Hepatocyte (in vitro differentiated cells): ENCODE data around the gene CXCL13. TPM values are rescaled to one million over a fixed set of nuclear protein-coding genes. Genes with fewer than 3 reads are reported as not detected.
"Not testable (repeated sequence)": the region's sequence is repeated elsewhere in the genome, so short reads cannot be mapped to it uniquely, and the experiment has no call there.

Experiments used
- DNase-seq: peaks from one replicate; pipeline ENCODE4 v3.0.0-alpha.2; 2016; ENCODE audit warnings: low spot score
- H2AFZ ChIP-seq: fragments of 200-600 bp; sonication (generic); 2 replicates; pipeline ENCODE4 v1.6.0; 2016; ENCODE audit warnings: antibody characterized with exemption, mild to moderate bottlenecking
- H3K27ac ChIP-seq: fragments of 200-600 bp; sonication (generic); 2 replicates; pipeline ENCODE4 v1.5.1; 2016; ENCODE audit warnings: mild to moderate bottlenecking
- H3K27me3 ChIP-seq: fragments of 200-600 bp; sonication (generic); 2 replicates; pipeline ENCODE4 v1.6.1; 2016
- H3K36me3 ChIP-seq: fragments of 200-600 bp; sonication (generic); replicated peaks from 2 replicates; pipeline ENCODE4 v1.5.1; 2016; ENCODE audit warnings: low read depth; ENCODE audit not compliant: insufficient read depth
- H3K4me1 ChIP-seq: fragments of 200-600 bp; sonication (generic); 2 replicates; pipeline ENCODE4 v1.5.1; 2016; ENCODE audit warnings: mild to moderate bottlenecking, moderate library complexity; ENCODE audit not compliant: insufficient read depth
- H3K4me2 ChIP-seq: fragments of 200-600 bp; sonication (generic); 2 replicates; pipeline ENCODE4 v1.6.0; 2016
- H3K4me3 ChIP-seq: fragments of 200-600 bp; sonication (generic); 2 replicates; pipeline ENCODE4 v1.5.1; 2016; ENCODE audit warnings: mild to moderate bottlenecking
- H3K79me2 ChIP-seq: fragments of 200-600 bp; sonication (generic); 2 replicates; pipeline ENCODE4 v1.6.0; 2017; ENCODE audit warnings: mild to moderate bottlenecking
- H3K9me2 ChIP-seq: fragments of 200-600 bp; sonication (generic); replicated peaks from 2 replicates; pipeline ENCODE4 v1.6.0; 2017; ENCODE audit warnings: mild to moderate bottlenecking; ENCODE audit not compliant: insufficient read depth
- H3K9me3 ChIP-seq: fragments of 200-600 bp; sonication (generic); 2 replicates; pipeline ENCODE4 v1.5.1; 2016; ENCODE audit warnings: low read depth, mild to moderate bottlenecking
- H4K20me1 ChIP-seq: fragments of 200-600 bp; sonication (generic); 2 replicates; pipeline ENCODE4 v1.6.0; 2016; ENCODE audit warnings: mild to moderate bottlenecking; ENCODE audit not compliant: insufficient read depth, poor library complexity, severe bottlenecking
- EZH2 ChIP-seq: fragments of 200-600 bp; sonication (generic); IDR thresholded peaks from 2 replicates; pipeline ENCODE4 v1.6.1; 2016; ENCODE audit warnings: antibody characterized with exemption, mild to moderate bottlenecking, borderline replicate concordance
- EZH2phosphoT487 ChIP-seq: fragments of 200-600 bp; sonication (generic); IDR thresholded peaks from one replicate; pipeline ENCODE4 v1.6.1; 2018; ENCODE audit warnings: antibody characterized with exemption, mild to moderate bottlenecking, low read depth, moderate library complexity; ENCODE audit not compliant: unreplicated experiment, severe bottlenecking
- WGBS: methylation state at CpG from one replicate; pipeline ENCODE4 v1.1.6; 2016; ENCODE audit warnings: low lambda C conversion rate; ENCODE audit errors: missing lambda C conversion rate; 5-methylcytosine and 5-hydroxymethylcytosine counted together
- polyA plus RNA-seq: library from polyadenylated mRNA; unstranded; fragments of >200 nt; fragmentation: Nextera tagmentation; extraction: Ambion mirVana; gene quantifications from 2 replicates; pipeline ENCODE4 v1.2.1, GENCODE V29; 2016
- total RNA-seq: library from RNA; depleted of rRNA; stranded (reverse); fragments of >200 nt; gene quantifications from 2 replicates; pipeline ENCODE4 v1.2.3, GENCODE V29; 2014
- TF ChIP-seq, protein P1 (sequence below): fragments of 200-600 bp; sonication (generic); IDR thresholded peaks from 2 replicates; pipeline ENCODE4 v1.5.1; 2016; ENCODE audit warnings: antibody characterized with exemption, mild to moderate bottlenecking; ENCODE audit not compliant: poor library complexity

Gene CXCL13, protein sequence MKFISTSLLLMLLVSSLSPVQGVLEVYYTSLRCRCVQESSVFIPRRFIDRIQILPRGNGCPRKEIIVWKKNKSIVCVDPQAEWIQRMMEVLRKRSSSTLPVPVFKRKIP
- 0.23 TPM in 1 of 2 replicates, not detected in the other for total RNA-seq
- polyA plus RNA-seq: 0.21 and 0.57 TPM in 2 replicates

DNA sequence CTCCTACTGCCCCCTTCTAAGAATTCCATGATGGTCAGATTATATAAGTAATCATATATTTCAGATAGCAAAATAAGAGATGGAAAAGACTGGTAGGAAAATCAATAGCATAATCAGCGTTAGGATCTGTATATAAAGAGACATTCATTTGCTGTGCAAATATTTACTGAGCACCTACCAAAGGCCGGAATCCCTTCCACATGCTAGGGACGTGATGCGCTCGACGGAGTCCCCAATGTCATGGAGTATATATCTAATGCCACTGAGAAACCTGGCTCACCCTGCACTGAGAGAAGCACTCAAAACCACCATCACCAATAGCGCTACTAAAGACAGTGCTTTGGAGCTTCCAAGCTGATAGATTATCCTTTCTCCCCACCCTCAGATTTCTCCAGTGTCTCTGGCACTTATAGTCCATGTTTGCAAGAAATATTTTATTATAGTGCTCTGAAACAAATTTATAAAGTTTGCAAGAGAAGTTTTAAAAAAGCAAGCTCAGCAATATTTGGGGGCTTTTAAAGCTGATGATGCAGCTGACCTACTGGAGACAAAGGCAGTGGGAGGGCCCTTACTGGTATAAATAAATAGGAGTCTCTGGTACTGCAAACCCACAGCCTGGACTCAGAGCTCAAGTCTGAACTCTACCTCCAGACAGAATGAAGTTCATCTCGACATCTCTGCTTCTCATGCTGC lies at the start of gene CXCL13:
CXCL13 (plus strand) TSS at position 611 of the 693 bp plus-strand sequence; CDS start at position 657, 46 bp downstream.
- Histone ChIP-seq H3K4me2 (no peak within 1 kb of the TSS), H4K20me1 (no peaks in the 10 kb centered on the region), H3K4me3 (no peak within 1 kb of the TSS), H3K79me2 (no peaks in the 10 kb centered on the region), H3K4me1 (no peaks in the 10 kb centered on the region), H3K27ac (no peak within 1 kb of the TSS), H2AFZ (no peak within 1 kb of the TSS), H3K9me3 (no peaks in the 10 kb centered on the region), H3K9me2 (no peaks in the 10 kb centered on the region), H3K36me3 (no peaks in the 10 kb centered on the region), H3K27me3 (peaks cover 19% of the 10 kb centered on the region)
- TF ChIP-seq, protein P1, sequence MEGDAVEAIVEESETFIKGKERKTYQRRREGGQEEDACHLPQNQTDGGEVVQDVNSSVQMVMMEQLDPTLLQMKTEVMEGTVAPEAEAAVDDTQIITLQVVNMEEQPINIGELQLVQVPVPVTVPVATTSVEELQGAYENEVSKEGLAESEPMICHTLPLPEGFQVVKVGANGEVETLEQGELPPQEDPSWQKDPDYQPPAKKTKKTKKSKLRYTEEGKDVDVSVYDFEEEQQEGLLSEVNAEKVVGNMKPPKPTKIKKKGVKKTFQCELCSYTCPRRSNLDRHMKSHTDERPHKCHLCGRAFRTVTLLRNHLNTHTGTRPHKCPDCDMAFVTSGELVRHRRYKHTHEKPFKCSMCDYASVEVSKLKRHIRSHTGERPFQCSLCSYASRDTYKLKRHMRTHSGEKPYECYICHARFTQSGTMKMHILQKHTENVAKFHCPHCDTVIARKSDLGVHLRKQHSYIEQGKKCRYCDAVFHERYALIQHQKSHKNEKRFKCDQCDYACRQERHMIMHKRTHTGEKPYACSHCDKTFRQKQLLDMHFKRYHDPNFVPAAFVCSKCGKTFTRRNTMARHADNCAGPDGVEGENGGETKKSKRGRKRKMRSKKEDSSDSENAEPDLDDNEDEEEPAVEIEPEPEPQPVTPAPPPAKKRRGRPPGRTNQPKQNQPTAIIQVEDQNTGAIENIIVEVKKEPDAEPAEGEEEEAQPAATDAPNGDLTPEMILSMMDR: no peak
- TF ChIP-seq EZH2phosphoT487 (no peak), EZH2 (no peak)
- WGBS: 82% methylated on average over 8 of the region's 8 CpGs
- no peak for DNase-seq

GRCh38 chr4:77560170-77560569 lies 45.5 kb upstream of the CXCL13 start:
- Histone ChIP-seq H3K4me1 (peaks cover 6% of the 10 kb centered on the region), H3K27me3 (no peaks in the 10 kb centered on the region), H3K4me2 (no peak overlapping the region), H3K9me3 (no peaks in the 10 kb centered on the region), H3K9me2 (no peaks in the 10 kb centered on the region), H3K79me2 (no peaks in the 10 kb centered on the region), H3K36me3 (no peaks in the 10 kb centered on the region), H2AFZ (no peak overlapping the region), H3K4me3 (no peak overlapping the region), H3K27ac (peak overlapping the region; percentile 51), H4K20me1 (no peaks in the 10 kb centered on the region)
- TF ChIP-seq, protein P1: no peak
- no peak for TF ChIP-seq EZH2phosphoT487
- TF ChIP-seq EZH2: no peak
- 63% methylated on average over 1 of the region's 1 CpG for WGBS
- DNase-seq: peak; percentile 23

DNA sequence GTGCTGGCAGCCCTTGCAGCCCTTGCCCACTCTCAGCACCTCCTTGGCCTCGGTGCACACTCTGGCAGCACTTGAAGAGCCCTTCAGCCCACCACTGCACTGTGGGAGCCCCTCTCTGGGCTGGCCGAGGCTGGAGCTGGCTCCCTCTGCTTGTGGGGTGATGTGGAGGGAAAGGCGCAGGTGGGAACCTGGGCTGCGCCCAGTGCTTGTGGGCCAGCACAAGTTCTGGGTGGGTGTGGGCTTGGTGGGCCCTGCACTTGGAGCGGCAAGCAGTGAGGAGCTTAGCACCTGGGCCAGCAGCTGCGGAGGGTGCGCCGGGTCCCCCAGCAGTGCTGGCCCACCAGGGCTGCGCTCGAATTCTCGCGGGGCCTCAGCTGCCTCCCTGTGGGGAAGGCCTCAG lies 43.9 kb upstream of the CXCL13 start:
- DNase-seq, H3K9me2 ChIP-seq, H3K4me2 ChIP-seq, H3K4me1 ChIP-seq, H3K36me3 ChIP-seq, H3K9me3 ChIP-seq, H3K79me2 ChIP-seq, H4K20me1 ChIP-seq, H3K27ac ChIP-seq, H2AFZ ChIP-seq, H3K27me3 ChIP-seq, H3K4me3 ChIP-seq: not testable (repeated sequence)
- 94% methylated on average over 5 of the region's 12 CpGs for WGBS

GRCh38 chr4:77564231-77564630 lies 41.4 kb upstream of the CXCL13 start:
- Histone ChIP-seq H3K9me2 (no peaks in the 10 kb centered on the region), H3K4me3 (no peak overlapping the region), H3K27ac (peak overlapping the region; percentile 72), H2AFZ (no peak overlapping the region), H3K79me2 (no peaks in the 10 kb centered on the region), H4K20me1 (no peaks in the 10 kb centered on the region), H3K9me3 (no peaks in the 10 kb centered on the region), H3K4me2 (no peak overlapping the region), H3K27me3 (no peaks in the 10 kb centered on the region), H3K36me3 (no peaks in the 10 kb centered on the region), H3K4me1 (peaks cover 6% of the 10 kb centered on the region)
- peak; percentile 62 for DNase-seq
- WGBS: 43% methylated on average over 2 of the region's 2 CpGs
- TF ChIP-seq EZH2 (no peak), EZH2phosphoT487 (no peak)
- TF ChIP-seq, protein P1: no peak
